SK-N-SH treated with all-trans-retinoic acid at 6 μM for 48 hours (cell line): ENCODE results near the gene PARL.

Experiments used
- ARNTL ChIP-seq: fragments of 450-650 bp; formaldehyde crosslinking; IDR thresholded peaks from 2 replicates; pipeline ENCODE4 v1.5.0; 2020; ENCODE audit warnings: low read depth, mild to moderate bottlenecking, moderate library complexity, borderline replicate concordance
- BACH2 ChIP-seq: fragments of 250-450 bp; sonication (Bioruptor Pico); IDR thresholded peaks from 2 replicates; pipeline ENCODE4 v1.9.0; 2021; ENCODE audit warnings: mild to moderate bottlenecking, borderline replicate concordance
- GLIS3 ChIP-seq: fragments of 250-450 bp; sonication (Bioruptor Pico); IDR thresholded peaks from 2 replicates; pipeline ENCODE4 v1.5.0; 2020; ENCODE audit warnings: mild to moderate bottlenecking, moderate library complexity
- PPARA ChIP-seq: fragments of 250-450 bp; sonication (Bioruptor Pico); IDR thresholded peaks from 2 replicates; pipeline ENCODE4 v1.5.0; 2020; ENCODE audit warnings: mild to moderate bottlenecking, borderline replicate concordance
- TCF4 ChIP-seq: fragments of 250-450 bp; sonication (Bioruptor Pico); IDR thresholded peaks from 2 replicates; pipeline ENCODE4 v1.8.0; 2021; ENCODE audit warnings: mild to moderate bottlenecking, moderate library complexity, borderline replicate concordance
- ZFP30 ChIP-seq: fragments of 450-650 bp; formaldehyde crosslinking; IDR thresholded peaks from 2 replicates; pipeline ENCODE4 v1.5.0; 2022; ENCODE audit warnings: mild to moderate bottlenecking, moderate library complexity
- ZNF565 ChIP-seq: fragments of 450-650 bp; formaldehyde crosslinking; conservative IDR thresholded peaks from 2 replicates; pipeline ENCODE4 v1.5.0; 2020; ENCODE audit warnings: low read depth, mild to moderate bottlenecking, moderate library complexity
- ZNF70 ChIP-seq: fragments of 450-650 bp; formaldehyde crosslinking; IDR thresholded peaks from 2 replicates; pipeline ENCODE4 v1.5.0; 2020; ENCODE audit warnings: mild to moderate bottlenecking, moderate library complexity
- ZNF8 ChIP-seq: fragments of 450-650 bp; formaldehyde crosslinking; IDR thresholded peaks from 2 replicates; pipeline ENCODE4 v1.5.0; 2020; ENCODE audit warnings: mild to moderate bottlenecking, moderate library complexity
- TF ChIP-seq, protein P1 (sequence below): fragments of 250-450 bp; sonication (Bioruptor Pico); IDR thresholded peaks from 2 replicates; pipeline ENCODE4 v1.8.0; 2020; ENCODE audit warnings: mild to moderate bottlenecking, moderate library complexity, borderline replicate concordance
- TF ChIP-seq, protein P2 (sequence below): fragments of 250-450 bp; sonication (Bioruptor Pico); IDR thresholded peaks from 2 replicates; pipeline ENCODE4 v1.5.0; 2020; ENCODE audit warnings: mild to moderate bottlenecking, moderate library complexity

DNA sequence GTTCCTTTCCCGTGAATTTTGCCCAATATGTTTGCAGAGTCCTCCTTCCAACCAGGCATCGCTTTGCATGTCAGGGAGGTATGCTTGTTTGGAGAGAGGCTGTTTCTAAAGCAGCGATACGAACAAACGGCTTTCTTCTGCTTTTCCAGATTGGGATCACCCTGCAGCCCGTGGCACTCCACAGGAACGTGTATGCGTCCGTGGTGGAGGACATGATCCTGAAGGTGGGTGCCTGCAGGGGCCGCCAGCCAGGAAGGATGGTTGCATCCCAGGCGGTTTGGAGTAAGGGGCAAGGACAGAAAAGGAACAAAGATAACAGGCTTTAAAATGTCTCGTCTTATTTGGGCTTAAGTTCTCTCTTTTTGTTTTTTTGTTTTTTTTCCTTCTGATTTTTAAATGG is 76.8 kb downstream of the PARL start:
- TF ChIP-seq, protein P1, sequence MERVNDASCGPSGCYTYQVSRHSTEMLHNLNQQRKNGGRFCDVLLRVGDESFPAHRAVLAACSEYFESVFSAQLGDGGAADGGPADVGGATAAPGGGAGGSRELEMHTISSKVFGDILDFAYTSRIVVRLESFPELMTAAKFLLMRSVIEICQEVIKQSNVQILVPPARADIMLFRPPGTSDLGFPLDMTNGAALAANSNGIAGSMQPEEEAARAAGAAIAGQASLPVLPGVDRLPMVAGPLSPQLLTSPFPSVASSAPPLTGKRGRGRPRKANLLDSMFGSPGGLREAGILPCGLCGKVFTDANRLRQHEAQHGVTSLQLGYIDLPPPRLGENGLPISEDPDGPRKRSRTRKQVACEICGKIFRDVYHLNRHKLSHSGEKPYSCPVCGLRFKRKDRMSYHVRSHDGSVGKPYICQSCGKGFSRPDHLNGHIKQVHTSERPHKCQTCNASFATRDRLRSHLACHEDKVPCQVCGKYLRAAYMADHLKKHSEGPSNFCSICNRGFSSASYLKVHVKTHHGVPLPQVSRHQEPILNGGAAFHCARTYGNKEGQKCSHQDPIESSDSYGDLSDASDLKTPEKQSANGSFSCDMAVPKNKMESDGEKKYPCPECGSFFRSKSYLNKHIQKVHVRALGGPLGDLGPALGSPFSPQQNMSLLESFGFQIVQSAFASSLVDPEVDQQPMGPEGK: no peak
- TF ChIP-seq, protein P2, sequence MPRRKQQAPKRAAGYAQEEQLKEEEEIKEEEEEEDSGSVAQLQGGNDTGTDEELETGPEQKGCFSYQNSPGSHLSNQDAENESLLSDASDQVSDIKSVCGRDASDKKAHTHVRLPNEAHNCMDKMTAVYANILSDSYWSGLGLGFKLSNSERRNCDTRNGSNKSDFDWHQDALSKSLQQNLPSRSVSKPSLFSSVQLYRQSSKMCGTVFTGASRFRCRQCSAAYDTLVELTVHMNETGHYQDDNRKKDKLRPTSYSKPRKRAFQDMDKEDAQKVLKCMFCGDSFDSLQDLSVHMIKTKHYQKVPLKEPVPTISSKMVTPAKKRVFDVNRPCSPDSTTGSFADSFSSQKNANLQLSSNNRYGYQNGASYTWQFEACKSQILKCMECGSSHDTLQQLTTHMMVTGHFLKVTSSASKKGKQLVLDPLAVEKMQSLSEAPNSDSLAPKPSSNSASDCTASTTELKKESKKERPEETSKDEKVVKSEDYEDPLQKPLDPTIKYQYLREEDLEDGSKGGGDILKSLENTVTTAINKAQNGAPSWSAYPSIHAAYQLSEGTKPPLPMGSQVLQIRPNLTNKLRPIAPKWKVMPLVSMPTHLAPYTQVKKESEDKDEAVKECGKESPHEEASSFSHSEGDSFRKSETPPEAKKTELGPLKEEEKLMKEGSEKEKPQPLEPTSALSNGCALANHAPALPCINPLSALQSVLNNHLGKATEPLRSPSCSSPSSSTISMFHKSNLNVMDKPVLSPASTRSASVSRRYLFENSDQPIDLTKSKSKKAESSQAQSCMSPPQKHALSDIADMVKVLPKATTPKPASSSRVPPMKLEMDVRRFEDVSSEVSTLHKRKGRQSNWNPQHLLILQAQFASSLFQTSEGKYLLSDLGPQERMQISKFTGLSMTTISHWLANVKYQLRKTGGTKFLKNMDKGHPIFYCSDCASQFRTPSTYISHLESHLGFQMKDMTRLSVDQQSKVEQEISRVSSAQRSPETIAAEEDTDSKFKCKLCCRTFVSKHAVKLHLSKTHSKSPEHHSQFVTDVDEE (CRISPR knock-in tag): no peak
- TF ChIP-seq ZNF70 (CRISPR knock-in tag): no peak
- TF ChIP-seq GLIS3 (CRISPR knock-in tag): no peak
- no peak for TF ChIP-seq ZNF565 (CRISPR knock-in tag)
- no peak for TF ChIP-seq PPARA (CRISPR knock-in tag)
- TF ChIP-seq TCF4: no peak
- TF ChIP-seq ZFP30 (CRISPR knock-in tag): no peak
- TF ChIP-seq BACH2 (CRISPR knock-in tag): no peak
- no peak for TF ChIP-seq ZNF8
- no peak for TF ChIP-seq ARNTL (CRISPR knock-in tag)
